ENCODE results near the gene JAKMIP2. TPM values are rescaled to one million over a fixed set of nuclear protein-coding genes. Genes with fewer than 3 reads are reported as not detected.

The JAKMIP2 gene
- total RNA-seq, 1 experiment from 2014 or later: 6.4 TPM

DNA sequence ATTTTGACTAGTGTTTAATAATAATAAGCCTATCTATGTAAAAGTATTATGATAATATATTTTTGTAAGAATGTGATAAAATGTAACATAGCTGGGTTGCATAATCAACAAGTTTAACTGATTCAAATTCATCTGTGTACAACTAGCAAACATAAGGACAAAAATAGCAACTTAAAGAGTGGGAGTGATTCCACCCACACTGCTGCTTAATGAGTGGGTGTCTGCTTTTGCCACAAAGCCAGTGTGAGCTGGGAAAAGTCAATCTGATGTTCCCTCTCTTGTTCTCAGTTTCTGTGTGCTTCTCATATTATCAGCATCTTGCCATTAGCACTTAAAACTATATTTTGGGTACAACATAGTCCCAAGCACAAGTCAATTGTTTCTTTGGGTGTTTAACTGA, 161.5 kb downstream of the JAKMIP2 start:
- H3K23ac ChIP-seq (ENCODE audit: insufficient read length, low read depth, low read length): no peak overlapping the region
- Mint-ChIP-seq H3K4me3 (no peak overlapping the region), H3K27me3 (ENCODE audit: low read depth) (no peaks in the 10 kb centered on the region), H3K27ac (no peak overlapping the region), H3K9me3 (no peaks in the 10 kb centered on the region), H3K4me1 (peaks cover 7% of the 10 kb centered on the region in 2 experiments; a peak in 2 of 4 replicates), H3K36me3 (ENCODE audit: insufficient read depth in 1 of 3, low read depth in 3 of 3) (peaks cover 19 to 59% (median 43%) of the 10 kb centered on the region in 3 experiments)
- H4K8ac ChIP-seq (replicated peaks; ENCODE audit: insufficient read length, low read depth, low read length): no peak overlapping the region
- H3K4me2 ChIP-seq (ENCODE audit: insufficient read depth, insufficient read length, low read length): no peak overlapping the region
- H2BK15ac ChIP-seq (ENCODE audit: low read depth, low read length): no peak overlapping the region
- no peak overlapping the region for H2BK20ac ChIP-seq (ENCODE audit: low read depth, low read length, poor library complexity, severe bottlenecking)
- no peak overlapping the region for H3K4ac ChIP-seq (ENCODE audit: low read depth, low read length)
- no peak overlapping the region for H4K91ac ChIP-seq (ENCODE audit: insufficient read length, low read depth, low read length)
- no peaks in the 10 kb centered on the region for H3K79me2 ChIP-seq (ENCODE audit: insufficient read depth, low read length)
- H3K79me1 ChIP-seq (ENCODE audit: insufficient read depth, low read depth, low read length, poor library complexity, severe bottlenecking): peaks cover 3% of the 10 kb centered on the region
- no peak overlapping the region for H2AFZ ChIP-seq (ENCODE audit: low read length)
- no peak overlapping the region for H2BK5ac ChIP-seq (ENCODE audit: insufficient read length, low read length)
- TF ChIP-seq CTCF (conservative IDR thresholded peaks at IDR 0.05): no peak
- no peak overlapping the region for H4K5ac ChIP-seq (ENCODE audit: insufficient read length, low read depth, low read length)
- no peak for DNase-seq
- H3K56ac ChIP-seq (ENCODE audit: insufficient read length, low read depth, low read length): no peak overlapping the region
- no peaks in the 10 kb centered on the region for H4K20me1 ChIP-seq (ENCODE audit: control insufficient read depth, insufficient read depth, insufficient read length)
- H3K9ac ChIP-seq (ENCODE audit: extremely low read depth, insufficient read length, low read length): no peak overlapping the region
- H3K27me3 ChIP-seq (ENCODE audit: insufficient read depth, low read length): no peaks in the 10 kb centered on the region
- H3K23me2 ChIP-seq (ENCODE audit: insufficient read length, low read depth, low read length, poor library complexity, severe bottlenecking): no peaks in the 10 kb centered on the region
- no peak overlapping the region for H2BK120ac ChIP-seq (ENCODE audit: low read depth, low read length, poor library complexity, severe bottlenecking)
- H3K27ac ChIP-seq (ENCODE audit: insufficient read length, low read depth, low read length): no peak overlapping the region
- no peak overlapping the region for H2AK5ac ChIP-seq (ENCODE audit: insufficient read length, low read length)
- no peak overlapping the region for H3K14ac ChIP-seq (ENCODE audit: insufficient read depth, low read length)
- H3K18ac ChIP-seq (ENCODE audit: insufficient read length, low read depth, low read length): no peak overlapping the region
- no peaks in the 10 kb centered on the region for H3K9me3 ChIP-seq (ENCODE audit: control insufficient read depth, low read depth, low read length)
- H2BK12ac ChIP-seq (ENCODE audit: insufficient read length, low read depth, low read length): no peak overlapping the region
- no peaks in the 10 kb centered on the region for H3K4me1 ChIP-seq (ENCODE audit: insufficient read depth, low read length)
- no peak overlapping the region for H3T11ph ChIP-seq (ENCODE audit: low read length)
